Epithelial cell of esophagus (primary cell): Measurements from ENCODE around the gene GPR156.

Experiments
- DNase-seq: peaks from one replicate; pipeline ENCODE4 v3.0.0; 2010; ENCODE audit warnings: low read depth
- H3K4me3 ChIP-seq: 2 replicates; pipeline ENCODE4 v1.5.1; 2011; ENCODE audit warnings: mild to moderate bottlenecking, low read length, control low read depth
- CTCF ChIP-seq: IDR thresholded peaks from 2 replicates; pipeline ENCODE4 v1.5.1; 2011; ENCODE audit warnings: low read depth, mild to moderate bottlenecking, low read length, control low read depth, inconsistent platforms; ENCODE audit not compliant: insufficient read depth; ENCODE audit errors: missing control alignments

The GPR156 gene

GRCh38 chr3:120139140-120139539 lies 145.9 kb downstream of the GPR156 start:
- TF ChIP-seq CTCF = no peak
- no peak for DNase-seq

DNA sequence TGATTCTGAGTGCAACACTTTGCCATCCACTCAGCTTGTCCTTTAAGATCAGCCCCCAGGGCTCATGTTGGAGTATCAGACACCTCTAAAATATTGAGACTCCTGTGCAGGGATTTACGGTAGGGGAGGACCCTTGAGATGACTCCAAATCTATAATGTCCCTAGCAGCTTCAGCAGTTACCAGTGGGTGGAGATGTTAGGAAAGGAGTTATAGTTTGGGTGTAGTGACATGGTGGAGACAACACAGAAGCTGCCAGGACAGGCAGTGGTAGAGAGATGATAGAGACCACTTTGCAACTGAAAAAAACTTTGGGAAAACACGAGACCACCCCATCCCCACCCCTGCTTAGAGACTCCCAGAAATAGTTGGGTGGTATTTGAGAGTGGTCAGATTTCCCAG lies 147.5 kb downstream of the GPR156 start:
- no peak overlapping the region for H3K4me3 ChIP-seq
- no peak for DNase-seq
- peak; percentile 7 for TF ChIP-seq CTCF

More at GRCh38 chr3:120139140-120139539, 145.9 kb downstream of the GPR156 start:
- no peak overlapping the region for H3K4me3 ChIP-seq

DNA sequence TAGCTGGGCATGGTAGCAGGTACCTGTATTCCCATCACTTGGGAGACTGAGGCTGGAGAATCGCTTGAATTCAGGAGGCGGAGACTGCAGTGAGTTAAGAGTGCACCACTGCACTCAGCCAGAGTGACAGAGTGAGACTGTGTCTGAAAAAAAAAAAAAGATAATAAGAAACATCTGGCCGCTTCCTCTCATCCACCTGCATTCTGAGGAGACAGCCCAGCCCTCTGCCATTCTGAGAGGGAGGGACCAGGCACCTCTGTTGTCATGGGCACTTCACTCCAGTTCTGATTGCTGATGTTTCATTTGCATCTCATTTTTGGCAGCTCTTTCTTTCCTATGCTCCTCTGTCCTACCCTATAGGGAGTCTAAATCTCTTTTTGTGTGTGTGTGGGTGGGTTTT lies 154.4 kb downstream of the GPR156 start:
- TF ChIP-seq CTCF = no peak
- no peak for DNase-seq
- no peak overlapping the region for H3K4me3 ChIP-seq

DNA sequence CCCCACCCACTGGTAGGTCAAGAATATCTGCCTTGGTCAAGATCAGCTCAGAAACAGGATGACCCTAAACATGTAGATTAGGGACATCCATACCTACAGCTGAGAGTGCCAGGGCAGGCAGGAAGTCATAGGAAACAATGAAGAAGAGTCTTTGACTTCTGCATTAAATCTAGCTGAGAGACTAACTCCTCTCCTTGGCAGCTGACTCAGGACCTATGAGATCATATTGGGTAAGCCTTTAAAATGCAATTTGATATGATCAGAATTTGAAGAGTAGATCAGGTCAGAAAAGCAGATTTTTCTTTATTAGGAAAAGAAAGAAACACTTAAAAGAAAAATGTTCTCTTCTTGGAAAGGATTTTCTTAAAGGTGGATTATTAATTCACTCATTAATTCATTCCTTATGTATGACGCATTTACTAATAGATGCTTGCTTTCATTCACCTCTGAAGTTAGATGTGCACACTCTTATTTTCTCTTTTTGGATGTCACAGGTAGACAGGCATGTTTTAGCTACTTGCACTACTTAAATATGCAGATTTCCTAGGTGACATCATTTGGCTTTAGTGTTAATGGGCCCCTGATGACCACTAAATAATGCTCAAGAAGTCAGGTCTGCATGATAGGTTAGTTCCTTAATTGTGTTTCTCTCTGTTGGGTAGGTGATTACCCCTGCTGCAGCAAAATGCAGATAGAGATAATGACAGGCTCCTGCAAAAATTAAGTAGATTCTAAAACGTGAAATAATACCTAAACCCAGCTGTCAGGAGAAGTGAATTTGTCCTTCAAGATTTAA lies 155.1 kb downstream of the GPR156 start:
- peak; percentile 56 for DNase-seq
- TF ChIP-seq CTCF = no peak
- no peak overlapping the region for H3K4me3 ChIP-seq

DNA sequence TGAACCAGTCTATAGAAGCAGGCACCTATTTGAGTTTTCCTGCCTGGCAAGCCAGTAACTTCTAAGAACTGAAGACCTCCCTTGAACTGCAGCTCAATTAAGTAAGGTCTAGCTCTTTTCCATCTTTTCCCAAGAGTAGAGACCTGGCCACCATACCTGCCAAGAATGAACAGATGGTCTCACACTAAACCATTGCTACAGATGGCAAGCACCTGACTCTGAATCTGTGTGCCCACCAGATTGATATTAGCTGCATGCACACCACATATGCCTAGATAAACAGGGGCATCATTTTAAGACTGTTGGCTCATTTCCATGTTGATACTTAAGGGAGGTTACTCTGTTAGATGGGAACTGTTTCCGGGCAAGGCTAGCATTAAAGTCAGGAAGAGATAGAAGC lies 156.0 kb downstream of the GPR156 start:
- H3K4me3 ChIP-seq = no peak overlapping the region
- no peak for TF ChIP-seq CTCF
- DNase-seq = no peak

DNA sequence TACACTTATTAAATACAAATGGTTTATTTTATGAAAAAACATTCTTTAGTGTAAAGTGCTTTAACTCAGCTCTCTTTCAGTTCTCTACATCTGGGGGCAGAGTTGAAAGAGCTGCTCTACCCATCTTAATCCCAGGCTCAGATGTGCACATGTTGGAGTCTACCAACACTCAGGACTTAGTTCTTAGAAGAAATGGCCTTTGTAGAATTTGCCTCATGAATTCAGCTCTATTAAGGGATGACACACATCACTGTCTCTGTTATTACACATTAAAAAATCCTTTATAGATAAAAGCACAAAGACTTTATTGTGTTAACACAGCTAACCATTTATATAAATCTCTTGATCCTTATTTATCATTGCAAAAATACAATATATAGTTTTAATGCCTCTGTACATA lies 159.0 kb downstream of the GPR156 start:
- TF ChIP-seq CTCF = no peak
- no peak for DNase-seq
- H3K4me3 ChIP-seq = no peak overlapping the region

DNA sequence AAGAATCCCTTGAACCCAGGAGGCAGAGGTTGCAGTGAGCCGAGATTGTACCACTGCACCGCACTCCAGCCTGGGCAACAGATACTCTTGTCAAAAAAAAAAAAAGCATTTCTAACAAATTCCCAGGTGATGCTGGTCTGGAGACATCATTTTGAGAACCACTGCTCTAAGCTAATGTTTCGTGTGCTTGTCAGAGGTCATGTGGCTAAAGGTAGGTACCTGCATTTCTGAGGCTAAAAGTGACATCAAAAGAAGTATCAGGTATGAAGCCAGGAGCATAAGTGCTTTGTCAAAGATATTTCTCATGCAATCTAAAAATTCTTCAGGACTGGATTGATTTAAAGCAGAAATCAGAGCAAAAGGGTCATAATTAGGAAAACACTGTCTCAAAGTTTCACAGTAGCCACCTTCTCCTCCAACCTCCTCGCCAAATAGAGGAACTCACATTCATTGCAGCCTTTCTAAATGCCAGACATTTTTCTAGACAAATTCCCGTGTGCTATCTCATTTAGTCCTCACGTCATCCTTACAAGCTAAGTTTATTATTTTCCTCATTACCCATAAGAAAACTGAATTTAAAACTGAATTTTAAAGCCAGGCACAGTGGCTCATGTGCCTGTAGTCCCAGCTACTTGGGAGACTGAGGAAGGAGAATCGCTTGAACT lies 165.0 kb downstream of the GPR156 start:
- no peak for TF ChIP-seq CTCF
- no peak overlapping the region for H3K4me3 ChIP-seq
- DNase-seq = no peak
